ENCODE data around the gene CDK5RAP1. TPM values are rescaled to one million over a fixed set of nuclear protein-coding genes. Genes with fewer than 3 reads are reported as not detected.

The CDK5RAP1 gene
- polyA plus RNA-seq, 3 donors, result 24.4 to 65.0 (median 25.5) TPM

GRCh38 chr20:33352258-33353012 lies 48.9 kb downstream of the CDK5RAP1 start:
- Histone ChIP-seq H3K79me2 (ENCODE audit: insufficient read depth, low read length) (no peaks in the 10 kb centered on the region), H3K4me2 (replicated peaks; ENCODE audit: extremely low read depth, low read length, poor library complexity, severe bottlenecking) (no peak overlapping the region), H3K9me3 (replicated peaks in 1 of 2; ENCODE audit: control insufficient read depth in 1 of 2, insufficient read depth in 1 of 2, low read length in 2 of 2) (no peaks in the 10 kb centered on the region), H3K9ac (ENCODE audit: insufficient read depth, low read length, poor library complexity, severe bottlenecking) (no peak overlapping the region), H3K36me3 (replicated peaks in 1 of 2; ENCODE audit: control insufficient read depth in 1 of 2, insufficient read depth in 2 of 2, low read length in 2 of 2) (peaks cover 17 to 65% of the 10 kb centered on the region in 2 donors), H4K20me1 (ENCODE audit: insufficient read depth, low read length) (no peaks in the 10 kb centered on the region), H3K27me3 (ENCODE audit: control insufficient read depth in 2 of 2, insufficient read depth in 2 of 2, low read length in 2 of 2) (no peaks in the 10 kb centered on the region), H3K27ac (ENCODE audit: low read depth in 1 of 2, low read length in 2 of 2) (no peak overlapping the region), H2AFZ (ENCODE audit: insufficient read depth, low read depth, low read length, poor library complexity, severe bottlenecking) (no peak overlapping the region), H3K4me3 (replicated peaks in 1 of 3; ENCODE audit: low read depth in 2 of 3, low read length in 3 of 3) (no peak overlapping the region), H3K4me1 (ENCODE audit: control insufficient read depth in 1 of 2, insufficient read depth in 2 of 2, low read length in 2 of 2) (no peaks in the 10 kb centered on the region)
- no peak for TF ChIP-seq CTCF (IDR thresholded peaks at IDR 0.05)
- Mint-ChIP-seq H3K9me3 (no peaks in the 10 kb centered on the region), H3K27ac (no peak overlapping the region), H3K4me1 (no peaks in the 10 kb centered on the region), H3K36me3 (peaks cover 52 to 77% of the 10 kb centered on the region in 2 donors), H3K4me3 (no peak overlapping the region), H3K27me3 (ENCODE audit: low read depth in 3 of 3) (no peaks in the 10 kb centered on the region)
- intact Hi-C loops (cut with micrococcal nuclease), result no loop called here
- no peak for DNase-seq
- WGBS (ENCODE audit: insufficient coverage), result 98% methylated on average over 9 of the region's 16 CpGs

- Histone ChIP-seq H2AFZ (ENCODE audit: insufficient read depth, low read depth, low read length, poor library complexity, severe bottlenecking) (no peak overlapping the region), H3K4me3 (replicated peaks in 1 of 3; ENCODE audit: low read depth in 2 of 3, low read length in 3 of 3) (no peak overlapping the region), H3K4me2 (replicated peaks; ENCODE audit: extremely low read depth, low read length, poor library complexity, severe bottlenecking) (no peak overlapping the region), H4K20me1 (ENCODE audit: insufficient read depth, low read length) (no peaks in the 10 kb centered on the region), H3K9me3 (replicated peaks in 1 of 2; ENCODE audit: control insufficient read depth in 1 of 2, insufficient read depth in 1 of 2, low read length in 2 of 2) (no peaks in the 10 kb centered on the region), H3K27me3 (ENCODE audit: control insufficient read depth in 2 of 2, insufficient read depth in 2 of 2, low read length in 2 of 2) (no peaks in the 10 kb centered on the region), H3K36me3 (replicated peaks in 1 of 2; ENCODE audit: control insufficient read depth in 1 of 2, insufficient read depth in 2 of 2, low read length in 2 of 2) (peaks cover 17 to 58% of the 10 kb centered on the region in 2 donors), H3K27ac (ENCODE audit: low read depth in 1 of 2, low read length in 2 of 2) (no peak overlapping the region), H3K79me2 (ENCODE audit: insufficient read depth, low read length) (no peaks in the 10 kb centered on the region), H3K9ac (ENCODE audit: insufficient read depth, low read length, poor library complexity, severe bottlenecking) (no peak overlapping the region), H3K4me1 (ENCODE audit: control insufficient read depth in 1 of 2, insufficient read depth in 2 of 2, low read length in 2 of 2) (no peaks in the 10 kb centered on the region)
- no peaks in the 10 kb centered on the region for H3K9me3 Mint-ChIP-seq
- peaks cover 48 to 71% of the 10 kb centered on the region in 2 donors for H3K36me3 Mint-ChIP-seq
- no peak overlapping the region for H3K4me3 Mint-ChIP-seq
- H3K27ac Mint-ChIP-seq, result no peak overlapping the region
- 78% methylated on average over 3 of the region's 3 CpGs for WGBS (ENCODE audit: insufficient coverage)
- no peak for DNase-seq
- intact Hi-C loops (cut with micrococcal nuclease), result no loop called here
- H3K4me1 Mint-ChIP-seq, result no peaks in the 10 kb centered on the region
- H3K27me3 Mint-ChIP-seq (ENCODE audit: low read depth in 3 of 3), result peaks cover 0 to 1% (median 0%) of the 10 kb centered on the region in 3 donors
- no peak for TF ChIP-seq CTCF (IDR thresholded peaks at IDR 0.05)
Observed at GRCh38 chr20:33351696-33352095, 49.6 kb downstream of the CDK5RAP1 start.
